HG02884 (cell line): ENCODE measurements around the gene MORN1.

Experiments
- ATAC-seq: cut with Tn5 transposase; IDR thresholded peaks from one replicate; pipeline ENCODE4 v1.9.1; 2021; ENCODE audit warnings: mild to moderate bottlenecking, moderate library complexity; ENCODE audit not compliant: unreplicated experiment

The MORN1 gene

DNA sequence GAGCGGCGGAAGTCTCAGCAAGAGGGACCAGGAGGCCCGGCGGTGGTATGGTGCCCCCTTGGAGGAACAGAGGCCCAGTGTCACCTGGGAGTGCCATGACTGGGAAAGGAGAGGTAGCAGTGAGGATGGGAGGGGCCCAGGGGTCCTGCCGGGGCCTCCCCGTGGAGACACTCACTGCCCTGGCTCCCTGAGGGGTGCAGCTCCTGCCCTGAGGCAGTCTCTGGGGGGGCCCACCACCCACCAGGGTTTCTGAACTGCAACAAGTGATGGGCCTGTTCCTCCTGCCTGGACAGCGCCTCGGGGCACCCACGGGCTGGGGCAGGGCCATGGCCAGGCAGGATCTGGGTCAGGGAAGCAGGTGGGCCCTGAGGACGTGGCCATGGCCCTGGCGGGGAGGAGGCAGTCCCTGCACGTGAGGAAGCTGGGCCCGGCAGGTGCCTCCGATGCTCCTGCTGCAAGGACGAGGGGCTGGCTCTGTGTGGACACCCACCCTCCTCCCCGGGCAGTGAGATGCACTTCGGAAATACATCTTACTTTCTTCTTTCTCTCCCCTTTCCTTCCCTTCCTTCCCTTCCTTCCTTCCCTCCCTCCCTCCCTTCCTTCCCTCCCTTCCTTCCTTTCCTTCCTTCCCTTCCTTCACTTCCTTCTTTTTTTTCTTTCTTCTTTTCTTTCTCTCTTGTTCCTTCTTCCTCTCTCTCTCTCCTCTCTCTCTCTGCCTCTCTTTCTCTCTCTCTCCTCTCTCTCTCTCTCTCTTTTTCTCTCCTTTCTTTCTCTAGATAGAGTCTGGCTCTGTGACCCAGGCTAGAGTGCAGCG is 66.6 kb downstream of the MORN1 start:
- ATAC-seq = no peak

DNA sequence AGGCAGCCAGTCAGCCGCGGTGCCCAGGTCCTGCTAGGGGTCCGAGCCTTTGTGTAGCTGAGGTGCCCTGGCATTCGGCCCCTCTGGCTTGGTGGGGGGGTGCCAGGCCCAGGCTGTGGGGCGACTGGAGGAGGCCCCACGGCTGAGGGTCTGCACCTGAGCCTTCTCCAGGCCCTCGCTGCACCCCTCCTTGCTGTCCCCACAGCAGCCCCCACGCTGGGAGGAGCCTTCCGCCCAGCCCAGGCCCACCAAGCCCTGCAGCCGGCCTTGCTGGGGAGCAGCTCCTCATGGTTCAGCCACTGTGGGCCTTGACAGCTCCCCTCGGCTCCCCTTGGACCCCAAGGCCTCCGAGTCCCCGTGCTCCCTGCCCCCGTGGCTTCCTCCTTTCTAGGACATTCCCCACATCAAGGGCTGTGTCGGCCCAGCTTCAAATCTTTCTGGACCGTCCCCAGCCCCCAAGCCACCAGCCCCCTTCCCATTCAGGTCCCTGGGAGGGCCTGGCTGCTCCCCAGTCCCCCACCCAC is 67.8 kb downstream of the MORN1 start:
- ATAC-seq = no peak

DNA sequence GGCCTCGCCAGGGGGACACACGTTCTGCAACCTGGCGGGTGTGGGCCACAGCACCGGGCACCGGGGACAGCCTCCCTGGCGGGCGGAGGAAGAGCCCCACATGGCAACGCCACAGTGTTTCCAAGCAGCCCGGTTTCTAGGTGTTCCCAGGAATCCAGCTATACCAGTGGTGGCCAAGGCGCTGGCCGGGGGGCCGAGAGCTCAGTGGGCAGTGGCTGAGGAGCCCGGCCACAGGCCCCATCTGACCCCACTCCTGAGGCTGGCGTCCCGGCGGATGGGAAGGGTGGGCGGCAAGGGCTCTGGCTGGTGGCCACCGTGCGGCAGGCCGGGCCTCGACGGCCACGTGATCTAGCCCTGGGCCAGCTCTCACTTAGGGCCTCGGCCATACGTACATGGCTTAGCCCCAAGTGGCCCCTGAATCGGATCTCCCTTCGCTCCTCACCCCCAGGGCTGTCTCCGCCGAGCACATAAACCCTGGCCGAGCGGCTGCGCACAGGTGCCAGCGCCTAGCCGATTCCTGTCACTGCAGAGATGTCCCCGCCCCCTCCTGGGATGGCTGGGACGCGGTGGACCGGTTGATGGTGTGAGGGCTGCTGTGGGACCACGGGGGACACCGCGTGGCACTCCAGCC is 68.7 kb downstream of the MORN1 start:
- no peak for ATAC-seq

DNA sequence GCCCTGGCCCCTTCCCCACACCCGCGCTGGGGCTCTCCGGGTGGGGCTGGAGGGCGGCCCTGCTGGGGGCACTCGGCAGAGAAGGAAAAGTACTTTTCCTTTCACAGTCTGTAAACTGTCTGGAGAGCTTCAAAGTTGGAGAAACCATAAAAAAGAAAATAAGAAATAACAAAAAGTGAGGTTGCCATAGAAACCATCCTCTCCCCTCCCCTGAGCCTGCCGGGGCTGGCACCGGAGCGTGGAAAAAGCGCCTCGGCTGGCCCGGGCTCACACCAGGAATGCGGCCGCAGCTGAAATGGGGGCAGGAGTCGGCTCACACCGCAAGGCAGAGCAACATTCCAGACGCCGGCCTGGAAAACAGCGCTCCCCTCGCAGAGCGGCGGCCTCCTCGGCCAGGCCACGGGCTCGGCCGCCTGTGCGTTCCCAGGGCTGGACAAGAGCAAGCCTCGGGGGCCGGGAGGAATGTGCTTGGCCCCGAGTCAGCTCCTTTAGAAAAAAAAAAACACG is 69.2 kb downstream of the MORN1 start:
- no peak for ATAC-seq

DNA sequence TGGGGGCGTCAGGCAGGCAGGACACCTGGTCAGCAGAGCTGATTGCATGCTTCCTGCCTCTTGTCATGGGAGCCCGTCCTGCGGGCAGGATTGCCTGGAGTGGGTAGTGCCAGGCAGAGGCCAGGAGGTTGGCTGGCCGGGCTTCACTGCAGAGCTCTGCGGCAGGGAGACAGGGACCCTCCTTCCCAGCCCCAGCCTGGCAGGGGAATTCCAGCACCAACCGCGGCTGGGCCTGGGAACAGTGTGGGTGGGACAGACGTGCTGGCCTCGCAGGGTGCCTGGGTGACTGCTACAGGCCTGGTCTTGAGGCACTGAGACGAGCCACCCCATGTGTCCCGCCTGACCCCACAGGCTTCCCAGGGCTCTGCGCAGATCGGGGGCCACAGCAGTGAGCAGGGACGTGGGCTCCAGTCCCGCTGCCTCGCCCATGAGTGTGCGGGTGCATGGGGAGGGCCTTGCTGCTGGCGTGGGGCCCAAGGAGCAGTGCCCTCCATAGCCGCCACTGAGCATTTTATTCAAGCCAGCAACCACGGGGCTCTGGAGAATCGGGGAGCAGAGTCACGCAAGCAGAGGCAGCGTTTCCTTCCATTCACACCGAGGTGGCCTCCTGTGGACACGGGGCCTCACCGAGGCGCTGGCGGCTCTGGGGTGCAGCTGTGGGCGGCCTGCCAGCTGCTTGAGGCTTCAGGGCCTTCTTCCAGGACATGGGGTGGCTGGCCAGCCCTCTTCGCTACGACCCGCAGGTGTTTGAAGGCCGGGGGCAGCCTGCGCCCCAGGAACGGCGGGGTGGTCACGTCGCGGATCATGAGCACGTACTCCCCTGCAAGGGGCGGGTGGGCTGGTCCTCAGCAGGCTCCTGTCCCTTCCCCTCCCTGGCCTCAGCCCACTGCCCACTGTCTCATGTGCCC is 70.3 kb downstream of the MORN1 start:
- ATAC-seq = no peak

DNA sequence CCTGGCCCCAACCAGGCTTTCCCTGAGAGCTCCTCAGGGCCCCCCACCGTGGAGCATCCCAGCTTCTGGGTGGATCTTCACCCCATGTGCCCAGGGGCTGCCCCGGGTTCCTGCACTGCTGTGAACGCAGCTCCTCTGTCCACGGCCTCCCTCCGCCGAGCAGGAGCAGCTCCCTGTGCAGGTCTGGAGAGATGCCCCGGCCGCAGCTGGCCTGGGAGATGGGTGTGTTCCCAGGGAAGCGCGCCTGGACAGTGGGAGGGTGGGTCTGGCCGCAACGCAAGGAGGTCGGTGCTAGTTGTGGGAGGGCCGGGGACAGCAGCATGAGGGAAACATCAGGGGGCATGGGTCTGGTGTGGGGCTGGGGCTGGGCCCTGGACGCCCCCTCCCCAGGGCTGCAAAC is 71.3 kb downstream of the MORN1 start:
- ATAC-seq = no peak

DNA sequence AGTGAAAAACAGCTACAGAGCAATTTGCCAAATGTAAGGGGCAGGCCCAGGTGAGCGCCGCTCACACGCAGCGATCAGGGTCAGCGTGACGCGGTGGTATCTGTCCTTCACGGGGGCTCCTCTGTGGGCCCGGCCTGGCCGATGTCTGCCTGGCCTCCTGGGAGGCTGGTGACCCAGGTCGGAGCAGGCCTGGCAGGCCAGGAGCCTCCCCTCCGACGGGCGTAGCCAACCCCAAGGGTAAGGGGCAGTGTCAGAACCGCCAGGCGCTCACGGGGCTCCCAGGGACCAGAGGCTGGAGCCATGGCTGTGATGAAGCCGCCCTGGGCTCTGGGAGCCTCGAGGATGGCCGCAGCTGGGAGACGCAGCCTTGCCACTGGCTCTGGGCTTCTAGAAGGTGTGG is 72.1 kb downstream of the MORN1 start:
- ATAC-seq = no peak

DNA sequence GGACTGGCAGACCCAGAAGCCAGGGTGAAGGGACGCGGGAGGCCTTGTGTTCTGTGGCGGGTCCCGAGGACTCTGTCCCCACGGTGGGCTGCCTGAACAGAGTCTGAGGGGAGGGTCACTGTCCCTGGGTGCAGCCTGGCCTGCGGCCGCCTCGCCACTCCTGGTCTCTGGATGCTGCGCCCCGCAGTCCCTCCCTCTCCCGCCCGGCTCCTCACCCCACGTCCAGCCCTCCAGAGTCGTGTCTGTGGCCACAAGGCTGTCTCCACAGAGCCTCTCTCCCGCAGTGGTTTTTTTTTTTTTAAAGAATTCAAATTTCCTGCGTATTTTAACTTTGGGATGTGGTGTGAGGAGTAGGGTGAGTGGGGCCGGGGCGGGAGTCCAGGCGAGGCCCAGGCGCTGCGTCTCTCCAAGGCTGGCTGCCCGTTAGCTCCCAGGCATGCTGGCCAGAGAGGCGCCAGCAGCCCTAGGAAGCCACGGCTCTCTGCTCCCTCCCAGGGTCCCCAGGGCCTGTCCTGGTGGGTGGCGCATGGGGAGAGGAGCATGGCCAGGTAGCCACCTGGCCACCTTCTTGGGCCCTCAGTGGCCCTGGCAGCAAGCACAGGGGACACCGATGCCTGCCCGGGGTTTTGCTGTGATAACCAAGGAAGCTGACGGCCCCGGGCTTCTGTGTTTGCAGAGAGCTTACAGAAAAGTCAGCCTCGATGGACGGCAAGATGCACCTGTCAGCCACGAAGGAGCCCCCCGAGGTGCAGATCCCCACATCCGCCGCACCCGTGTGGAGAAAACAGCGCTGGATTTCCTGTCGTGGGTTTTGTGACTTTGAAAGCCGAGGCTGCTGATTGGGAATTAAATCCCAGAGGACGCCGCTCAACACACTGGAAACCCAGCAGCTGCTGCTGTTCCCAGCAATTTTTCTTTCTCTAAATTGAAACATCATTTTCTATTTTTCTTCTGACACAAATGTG is 72.8 kb downstream of the MORN1 start:
- no peak for ATAC-seq

DNA sequence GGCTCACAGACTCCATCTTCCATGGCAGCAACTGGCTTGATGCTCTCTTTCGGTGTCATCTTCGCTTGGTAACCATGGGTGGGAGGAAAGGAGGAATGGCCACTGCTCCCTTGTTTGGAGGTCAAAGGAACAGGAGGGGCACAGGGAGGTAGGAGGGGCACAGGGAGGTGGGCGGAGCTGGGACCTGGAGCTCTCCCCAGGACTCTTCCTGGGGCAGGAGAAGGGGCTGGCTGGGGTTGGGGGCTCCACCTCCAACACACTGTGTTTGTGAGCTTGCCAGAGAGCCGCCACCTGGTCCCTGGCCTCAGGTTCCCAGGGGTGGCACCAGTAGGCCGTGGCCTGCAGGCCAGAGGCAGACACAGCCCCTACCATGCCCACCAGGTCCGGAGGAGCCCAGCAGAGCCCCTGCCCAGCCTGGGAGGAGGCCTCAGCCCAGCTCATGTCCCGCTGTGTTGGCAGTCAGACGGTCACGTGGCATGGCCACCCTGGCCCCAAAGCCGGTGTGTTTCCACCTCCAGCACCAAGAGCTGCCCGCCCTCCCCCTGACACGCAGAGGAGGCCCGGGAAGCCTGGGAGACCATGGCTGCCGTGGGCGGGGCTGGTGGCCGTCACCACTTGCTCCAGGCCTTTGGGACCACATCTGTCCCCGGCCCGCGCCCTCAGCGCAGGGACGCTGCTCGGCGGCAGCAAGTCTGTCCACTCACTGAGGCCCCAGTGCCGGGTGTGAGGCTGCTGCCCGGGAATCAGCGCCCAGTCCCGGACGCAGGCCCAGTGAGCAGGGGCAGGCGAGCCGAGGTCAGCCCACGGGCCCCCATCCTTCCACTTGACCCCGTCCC is 73.9 kb downstream of the MORN1 start:
- ATAC-seq = no peak

DNA sequence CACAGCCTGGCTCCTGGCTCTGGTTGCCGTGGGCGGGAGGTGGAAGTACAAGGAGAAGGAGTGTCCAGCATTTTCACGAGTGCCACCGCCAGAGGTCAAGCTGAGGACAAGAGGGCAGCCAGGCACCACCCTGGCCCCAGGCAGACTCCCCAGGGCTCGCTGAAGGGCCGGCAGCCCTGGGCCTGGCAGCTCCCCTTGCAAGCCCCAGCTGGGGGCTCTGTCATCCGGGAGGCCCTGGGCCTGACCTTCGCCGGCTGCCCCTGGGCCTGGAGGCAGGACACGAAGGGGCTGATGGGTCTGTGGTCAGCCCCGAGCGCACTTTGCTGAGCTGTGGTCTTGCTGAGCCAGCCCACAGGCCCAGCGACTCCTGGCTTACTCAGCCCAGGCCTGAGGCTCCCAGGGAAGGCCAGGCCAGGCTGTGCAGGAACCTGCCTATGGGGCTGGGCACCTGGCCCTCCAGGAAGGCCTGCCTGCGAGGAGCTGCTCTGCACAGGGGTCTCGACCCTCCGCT is 74.8 kb downstream of the MORN1 start:
- ATAC-seq = no peak

DNA sequence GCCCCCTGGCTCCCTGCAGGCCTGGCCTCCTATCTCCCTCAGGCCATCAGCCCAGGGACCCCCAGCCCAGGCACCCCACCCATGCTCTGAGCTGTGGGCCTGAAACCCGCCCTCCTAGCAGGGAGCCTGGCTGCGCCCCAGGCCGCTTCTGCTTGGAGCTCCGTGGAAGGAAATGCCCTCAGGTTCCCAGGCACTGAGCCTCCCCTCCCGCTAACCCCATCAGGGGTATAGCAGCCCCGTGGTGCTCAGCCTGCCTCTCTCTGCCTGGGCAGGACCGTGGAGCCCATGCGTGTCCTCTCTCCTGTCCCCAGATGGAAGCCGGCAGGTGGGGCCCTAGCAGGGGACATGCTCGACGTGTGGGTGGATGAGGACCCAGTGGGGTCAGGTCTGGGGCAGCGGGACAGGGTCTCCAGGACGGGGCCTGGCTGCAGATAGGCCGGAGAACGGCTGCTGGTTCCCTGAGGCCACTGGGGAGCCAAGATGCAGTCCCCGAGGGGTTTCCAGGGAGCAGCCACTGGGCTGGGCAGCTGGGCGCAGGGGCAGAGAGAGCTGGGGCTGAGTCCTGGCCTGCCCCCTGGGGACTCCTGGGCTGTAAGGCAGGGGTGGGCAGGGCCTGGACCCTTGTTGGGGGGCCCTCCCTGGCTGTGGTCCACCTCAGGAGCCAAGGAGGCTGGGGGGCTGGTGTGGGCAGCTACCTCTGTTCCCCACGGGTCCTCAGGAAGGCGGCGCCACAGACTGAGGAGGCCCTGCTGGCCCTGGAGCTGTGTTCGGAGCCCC is 75.5 kb downstream of the MORN1 start:
- ATAC-seq = no peak

DNA sequence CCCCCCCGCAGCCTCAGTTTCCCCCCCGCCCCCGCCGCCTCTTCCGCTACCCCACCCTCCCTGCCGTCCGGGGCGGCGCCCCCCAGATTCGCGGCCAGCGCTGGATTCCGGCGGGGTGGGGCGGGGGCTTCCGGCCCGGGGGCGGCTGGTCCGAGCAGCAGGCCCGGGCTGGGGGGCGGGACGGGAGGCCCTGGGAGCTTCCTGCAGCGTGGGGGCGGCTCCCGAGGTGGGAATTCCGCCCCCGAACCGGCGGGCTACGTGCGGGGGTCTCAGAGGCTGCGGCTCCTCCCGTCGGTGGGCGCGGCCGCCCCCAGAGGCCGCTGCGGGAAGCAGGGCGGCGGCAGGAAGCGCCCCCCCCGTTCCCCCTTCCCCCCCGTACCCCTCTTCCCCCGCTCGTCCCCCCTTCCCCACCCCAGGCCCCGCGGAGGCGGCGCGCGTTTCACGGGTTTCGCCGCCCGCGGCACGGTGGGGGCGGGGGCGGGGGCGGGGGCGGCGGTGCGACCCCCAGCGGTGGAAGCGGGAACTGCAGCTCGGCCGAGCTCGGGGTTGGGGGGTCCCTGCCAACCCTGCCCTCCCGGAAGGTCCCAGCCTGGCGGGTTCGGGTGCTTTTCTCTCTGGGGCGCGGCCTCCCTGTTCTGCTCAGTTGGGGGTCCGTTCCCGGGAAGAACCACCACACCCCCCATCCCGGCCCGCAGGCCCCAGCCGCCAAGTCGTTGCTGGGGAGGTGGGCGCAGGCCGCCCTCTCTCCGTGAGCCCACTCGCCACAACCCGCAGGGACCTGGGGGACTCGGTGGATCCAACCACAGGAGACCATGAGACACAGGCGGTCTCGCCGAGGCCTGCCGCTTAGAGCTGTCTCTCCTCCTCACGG is 76.3 kb downstream of the MORN1 start:
- ATAC-seq = no peak

DNA sequence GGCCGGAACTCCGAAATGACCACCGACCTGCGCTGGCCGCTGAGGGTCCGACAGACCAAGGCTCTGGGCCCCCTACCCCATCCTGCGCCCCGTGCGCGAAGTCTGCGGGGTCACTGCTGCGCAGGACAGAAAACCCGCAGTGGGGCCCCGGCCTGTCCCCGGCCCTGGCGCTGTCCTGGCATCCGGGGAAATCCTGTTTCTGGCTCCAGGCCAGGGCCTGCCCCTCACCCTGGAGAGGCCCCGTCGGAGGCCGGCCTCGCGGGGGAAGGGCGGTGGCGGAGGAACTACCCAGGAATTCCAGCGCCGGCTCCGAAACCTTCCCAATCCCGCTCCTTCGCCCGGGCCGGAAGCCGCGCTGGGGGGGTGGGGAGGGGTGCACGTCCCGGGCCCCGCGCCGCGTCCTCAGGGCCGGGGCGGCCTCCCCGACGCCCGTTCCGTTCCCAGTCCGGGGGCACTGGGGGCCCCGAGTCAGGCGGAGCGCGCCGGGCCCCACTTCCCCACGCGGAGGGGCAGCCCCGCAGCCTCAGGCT is 77.0 kb downstream of the MORN1 start:
- no peak for ATAC-seq

DNA sequence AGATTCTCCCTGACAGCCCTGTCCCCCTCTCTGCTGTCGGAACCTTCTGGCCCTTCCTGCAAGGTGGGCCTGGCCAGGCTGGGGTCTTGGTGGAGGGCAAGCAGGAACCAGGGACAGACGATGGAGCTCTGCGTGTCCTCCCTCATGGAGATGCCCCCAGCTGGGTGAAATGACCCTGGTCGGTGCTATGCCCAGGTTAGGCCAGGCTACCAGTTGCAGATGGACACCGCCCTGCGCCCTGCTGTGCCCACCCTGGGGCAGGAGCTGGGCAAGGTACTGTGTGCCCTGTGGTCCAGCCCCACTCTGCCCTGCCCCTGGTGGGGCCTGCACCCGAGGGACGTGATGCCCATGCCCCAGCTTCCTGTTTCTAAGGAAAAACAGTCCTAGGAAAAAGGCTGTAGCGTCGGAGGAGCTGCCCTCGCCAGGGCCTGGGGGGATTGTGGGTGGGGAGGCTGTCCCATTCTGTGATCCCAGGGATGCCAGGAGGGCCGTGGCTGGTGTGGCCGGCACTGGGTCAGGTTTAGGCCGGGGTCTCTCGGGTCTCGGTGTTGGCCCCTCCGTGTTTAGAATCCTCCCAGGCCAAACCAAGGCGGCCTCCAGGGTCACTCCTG is 77.6 kb downstream of the MORN1 start:
- ATAC-seq = no peak

DNA sequence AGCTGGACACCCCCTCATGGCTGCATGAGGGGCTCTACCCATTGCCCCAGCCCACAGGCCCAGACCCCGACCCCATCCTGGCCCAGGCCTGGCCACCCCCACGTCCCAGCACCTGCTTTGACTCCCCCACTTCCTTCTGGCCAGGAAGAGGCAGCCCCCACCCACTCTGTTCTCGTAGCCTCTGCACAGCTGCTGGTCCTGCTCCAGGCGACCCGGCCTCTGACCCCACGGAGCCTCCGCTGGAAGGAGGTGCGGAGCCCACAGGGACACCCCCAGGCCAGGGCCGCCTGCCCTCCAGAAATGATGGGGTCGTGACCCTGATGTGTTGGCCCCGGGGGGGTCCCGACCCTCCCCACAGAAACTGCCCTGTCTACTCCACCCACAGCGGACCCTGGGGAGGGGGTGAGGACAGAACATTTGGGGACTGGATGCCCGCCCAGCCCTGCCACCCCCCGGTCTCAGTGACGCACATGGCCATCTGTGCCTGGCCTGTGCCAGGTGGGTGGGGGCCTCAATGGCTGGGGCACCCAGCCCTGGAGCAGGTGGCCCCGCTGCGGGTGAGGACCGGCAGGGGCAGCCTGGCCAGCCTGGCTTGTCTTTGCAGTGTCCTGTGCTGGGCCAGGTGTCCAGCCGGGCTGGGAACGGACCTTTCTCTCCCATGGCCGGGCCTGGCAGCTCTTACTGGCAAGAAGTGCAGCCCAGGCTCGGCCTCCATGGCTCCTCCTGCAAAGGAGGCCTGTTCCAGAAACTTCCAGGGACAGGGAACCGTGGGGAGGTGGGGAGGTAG is 78.6 kb downstream of the MORN1 start:
- ATAC-seq = no peak

DNA sequence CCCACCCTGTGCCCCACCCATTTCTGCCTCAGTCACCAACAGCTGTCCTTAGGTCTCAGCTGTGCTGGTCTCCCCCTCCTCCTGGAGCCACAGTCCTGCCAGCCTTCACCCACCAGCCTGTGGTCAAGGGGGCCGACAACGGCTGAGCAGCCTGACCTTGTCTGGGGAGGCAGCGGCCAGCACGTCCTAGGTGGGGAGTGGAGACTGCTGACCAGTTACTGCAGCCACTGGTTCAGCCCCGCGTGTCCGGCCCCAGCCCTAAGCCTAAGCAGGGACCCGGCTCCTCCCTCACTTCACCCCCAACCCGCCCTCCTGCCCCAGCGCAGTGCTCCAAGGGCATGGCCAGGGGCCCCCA is 79.2 kb downstream of the MORN1 start:
- no peak for ATAC-seq
